Measurements from ENCODE around the gene AKAP11.
"Not testable (repeated sequence)": the region's sequence is repeated elsewhere in the genome, so short reads cannot be mapped to it uniquely, and the experiment has no call there.

AKAP11 gene

GRCh38 chr13:42272115-42272803 lies at the start of gene AKAP11:
Gene AKAP11, plus strand, starts transcription at chr13:42272152. Its CDS starts 14,197 bp downstream, at chr13:42286349.
- H3K9me3 Mint-ChIP-seq: peaks cover 6% of the 10 kb centered on the region
- H3K36me3 Mint-ChIP-seq (ENCODE audit: low read depth): peaks cover 41% of the 10 kb centered on the region
- DNase-seq: peak; percentile 78
- peak within 1 kb of the TSS; percentile 99 for H3K4me3 Mint-ChIP-seq
- H3K4me1 Mint-ChIP-seq (ENCODE audit: low read depth): peaks cover 55% of the 10 kb centered on the region
- peak within 1 kb of the TSS; percentile 98 for H3K27ac Mint-ChIP-seq
- H3K27me3 Mint-ChIP-seq: no peaks in the 10 kb centered on the region

GRCh38 chr13:42223681-42224080 lies 48.3 kb upstream of the AKAP11 start:
- DNase-seq: no peak
- H3K36me3 Mint-ChIP-seq (ENCODE audit: low read depth): peaks cover 58% of the 10 kb centered on the region
- H3K9me3 Mint-ChIP-seq: no peaks in the 10 kb centered on the region
- H3K4me3 Mint-ChIP-seq: no peak overlapping the region
- H3K27ac Mint-ChIP-seq: no peak overlapping the region
- H3K4me1 Mint-ChIP-seq (ENCODE audit: low read depth): no peaks in the 10 kb centered on the region
- no peaks in the 10 kb centered on the region for H3K27me3 Mint-ChIP-seq

GRCh38 chr13:42225051-42225450 lies 46.9 kb upstream of the AKAP11 start:
- H3K4me3 Mint-ChIP-seq: no peak overlapping the region
- DNase-seq: no peak
- no peaks in the 10 kb centered on the region for H3K27me3 Mint-ChIP-seq
- peaks cover 59% of the 10 kb centered on the region for H3K36me3 Mint-ChIP-seq (ENCODE audit: low read depth)
- no peaks in the 10 kb centered on the region for H3K9me3 Mint-ChIP-seq
- H3K27ac Mint-ChIP-seq: no peak overlapping the region
- no peaks in the 10 kb centered on the region for H3K4me1 Mint-ChIP-seq (ENCODE audit: low read depth)

- H3K27ac Mint-ChIP-seq; DNase-seq; H3K4me3 Mint-ChIP-seq; H3K4me1 Mint-ChIP-seq (ENCODE audit: low read depth); H3K27me3 Mint-ChIP-seq; H3K9me3 Mint-ChIP-seq: not testable (repeated sequence)
- H3K36me3 Mint-ChIP-seq (ENCODE audit: low read depth): peaks cover 47% of the 10 kb centered on the region
Observed at GRCh38 chr13:42226759-42227158, 45.2 kb upstream of the AKAP11 start.

GRCh38 chr13:42228527-42228926 lies 43.4 kb upstream of the AKAP11 start:
- H3K4me3 Mint-ChIP-seq: no peak overlapping the region
- H3K36me3 Mint-ChIP-seq (ENCODE audit: low read depth): peaks cover 39% of the 10 kb centered on the region
- H3K27ac Mint-ChIP-seq: no peak overlapping the region
- H3K9me3 Mint-ChIP-seq: no peaks in the 10 kb centered on the region
- H3K4me1 Mint-ChIP-seq (ENCODE audit: low read depth): no peaks in the 10 kb centered on the region
- no peaks in the 10 kb centered on the region for H3K27me3 Mint-ChIP-seq
- DNase-seq: no peak

- H3K36me3 Mint-ChIP-seq (ENCODE audit: low read depth): peaks cover 34% of the 10 kb centered on the region
Observed at GRCh38 chr13:42229287-42229686, 42.7 kb upstream of the AKAP11 start.

GRCh38 chr13:42232671-42233070 lies 39.3 kb upstream of the AKAP11 start:
- Mint-ChIP-seq H3K36me3 (ENCODE audit: low read depth) (peaks cover 14% of the 10 kb centered on the region), H3K27me3 (no peaks in the 10 kb centered on the region), H3K4me3 (no peak overlapping the region), H3K9me3 (no peaks in the 10 kb centered on the region), H3K27ac (no peak overlapping the region), H3K4me1 (ENCODE audit: low read depth) (no peaks in the 10 kb centered on the region)
- DNase-seq: no peak

More at GRCh38 chr13:42229287-42229686, 42.7 kb upstream of the AKAP11 start:
- Mint-ChIP-seq H3K9me3 (no peaks in the 10 kb centered on the region), H3K27ac (no peak overlapping the region), H3K4me1 (ENCODE audit: low read depth) (no peaks in the 10 kb centered on the region), H3K4me3 (no peak overlapping the region), H3K27me3 (no peaks in the 10 kb centered on the region)
- no peak for DNase-seq

- Mint-ChIP-seq H3K27me3 (no peaks in the 10 kb centered on the region), H3K36me3 (ENCODE audit: low read depth) (peaks cover 12% of the 10 kb centered on the region), H3K9me3 (no peaks in the 10 kb centered on the region), H3K4me3 (no peak overlapping the region), H3K4me1 (ENCODE audit: low read depth) (no peaks in the 10 kb centered on the region), H3K27ac (no peak overlapping the region)
- DNase-seq: no peak
Observed at GRCh38 chr13:42233726-42234125, 38.2 kb upstream of the AKAP11 start.

- Mint-ChIP-seq H3K4me3 (no peak overlapping the region), H3K9me3 (no peaks in the 10 kb centered on the region), H3K36me3 (ENCODE audit: low read depth) (no peaks in the 10 kb centered on the region), H3K4me1 (ENCODE audit: low read depth) (no peaks in the 10 kb centered on the region), H3K27ac (no peak overlapping the region), H3K27me3 (no peaks in the 10 kb centered on the region)
- no peak for DNase-seq
Observed at GRCh38 chr13:42239161-42239560, 32.8 kb upstream of the AKAP11 start.

GRCh38 chr13:42239644-42240043 lies 32.3 kb upstream of the AKAP11 start:
- Mint-ChIP-seq H3K27ac (no peak overlapping the region), H3K27me3 (no peaks in the 10 kb centered on the region), H3K4me1 (ENCODE audit: low read depth) (no peaks in the 10 kb centered on the region), H3K36me3 (ENCODE audit: low read depth) (no peaks in the 10 kb centered on the region), H3K9me3 (no peaks in the 10 kb centered on the region), H3K4me3 (no peak overlapping the region)
- DNase-seq: no peak

GRCh38 chr13:42246541-42246940 lies 25.4 kb upstream of the AKAP11 start:
- H3K27me3 Mint-ChIP-seq: no peaks in the 10 kb centered on the region
- H3K36me3 Mint-ChIP-seq (ENCODE audit: low read depth): no peaks in the 10 kb centered on the region
- H3K4me3 Mint-ChIP-seq: no peak overlapping the region
- DNase-seq: no peak
- H3K27ac Mint-ChIP-seq: no peak overlapping the region
- peaks cover 1% of the 10 kb centered on the region for H3K4me1 Mint-ChIP-seq (ENCODE audit: low read depth)
- H3K9me3 Mint-ChIP-seq: no peaks in the 10 kb centered on the region

GRCh38 chr13:42247883-42248282 lies 24.1 kb upstream of the AKAP11 start:
- Mint-ChIP-seq H3K4me3 (no peak overlapping the region), H3K27me3 (no peaks in the 10 kb centered on the region), H3K9me3 (no peaks in the 10 kb centered on the region), H3K36me3 (ENCODE audit: low read depth) (no peaks in the 10 kb centered on the region), H3K27ac (no peak overlapping the region), H3K4me1 (ENCODE audit: low read depth) (peaks cover 1% of the 10 kb centered on the region)
- DNase-seq: no peak

GRCh38 chr13:42255886-42256285 lies 16.1 kb upstream of the AKAP11 start:
- no peak overlapping the region for H3K27ac Mint-ChIP-seq

GRCh38 chr13:42258747-42259146 lies 13.2 kb upstream of the AKAP11 start:
- no peak for DNase-seq
- H3K9me3 Mint-ChIP-seq: no peaks in the 10 kb centered on the region
- no peak overlapping the region for H3K27ac Mint-ChIP-seq
- no peaks in the 10 kb centered on the region for H3K27me3 Mint-ChIP-seq
- H3K4me3 Mint-ChIP-seq: no peak overlapping the region
- H3K4me1 Mint-ChIP-seq (ENCODE audit: low read depth): peaks cover 8% of the 10 kb centered on the region
- no peaks in the 10 kb centered on the region for H3K36me3 Mint-ChIP-seq (ENCODE audit: low read depth)

More at GRCh38 chr13:42255886-42256285, 16.1 kb upstream of the AKAP11 start:
- no peaks in the 10 kb centered on the region for H3K27me3 Mint-ChIP-seq
- H3K36me3 Mint-ChIP-seq (ENCODE audit: low read depth): no peaks in the 10 kb centered on the region
- H3K4me3 Mint-ChIP-seq: no peak overlapping the region
- no peak for DNase-seq
- H3K9me3 Mint-ChIP-seq: no peaks in the 10 kb centered on the region
- H3K4me1 Mint-ChIP-seq (ENCODE audit: low read depth): peaks cover 8% of the 10 kb centered on the region

GRCh38 chr13:42259515-42259914 lies 12.4 kb upstream of the AKAP11 start:
- Mint-ChIP-seq H3K4me3 (no peak overlapping the region), H3K4me1 (ENCODE audit: low read depth) (peaks cover 8% of the 10 kb centered on the region), H3K27me3 (no peaks in the 10 kb centered on the region), H3K9me3 (no peaks in the 10 kb centered on the region), H3K36me3 (ENCODE audit: low read depth) (no peaks in the 10 kb centered on the region), H3K27ac (no peak overlapping the region)
- DNase-seq: no peak

Measured in activated T-cell treated with anti-CD3 and anti-CD28 coated beads, Interleukin-2, amount 50 U/mL, for 24 hours (primary cell).